PC-3 (cell line): ENCODE data around the gene INO80B. TPM values are rescaled to one million over a fixed set of nuclear protein-coding genes. Genes with fewer than 3 reads are reported as not detected.
"Not testable (repeated sequence)": the region's sequence is repeated elsewhere in the genome, so short reads cannot be mapped to it uniquely, and the experiment has no call there.

Experiments
- ATAC-seq: fragments of 200-7000 bp; cut with Tn5 transposase; 2 replicates; pipeline ENCODE4 v1.9.1; 2020; ENCODE audit warnings: mild to moderate bottlenecking, moderate library complexity
- BruUV-seq: library from RNA; stranded (reverse); fragments of 400-500 nt; replicated peaks from 2 replicates; lab custom pipeline; 2021; lab: Mats Ljungman, UMichigan
- CTCF ChIA-PET: fragments of 300-600 bp; sonication (Branson Sonifier 250); formaldehyde crosslinking; loops from one replicate; lab custom pipeline; 2022; ENCODE audit warnings: antibody characterized with exemption; lab: Charles Lee
- POLR2A ChIA-PET: fragments of 300-600 bp; sonication (Branson Sonifier 250); formaldehyde crosslinking; loops from one replicate; lab custom pipeline; 2022; ENCODE audit warnings: antibody characterized with exemption; ENCODE audit not compliant: unreplicated experiment; lab: Charles Lee
- DNase-seq: peaks from one replicate; pipeline ENCODE4 v3.0.0-alpha.2; 2015
- H2AFZ ChIP-seq: fragments of 300-600 bp; sonication (generic); 2 replicates; pipeline ENCODE4 v1.6.0; 2016; ENCODE audit warnings: antibody characterized with exemption, low read length
- H3F3A ChIP-seq: fragments of 300-600 bp; sonication (generic); one replicate; pipeline ENCODE4 v1.6.0; 2017; ENCODE audit warnings: antibody characterized with exemption, low read length, control low read depth, mild to moderate bottlenecking; ENCODE audit not compliant: unreplicated experiment
- H3K27ac ChIP-seq: fragments of 300-600 bp; sonication (generic); 2 replicates; pipeline ENCODE4 v1.5.1; 2016; ENCODE audit warnings: mild to moderate bottlenecking, low read length
- H3K27me3 ChIP-seq: fragments of 300-600 bp; sonication (generic); 2 replicates; pipeline ENCODE4 v1.6.1; 2016; ENCODE audit warnings: low read length, mixed read lengths
- H3K36me3 ChIP-seq: fragments of 300-600 bp; sonication (generic); 2 replicates; pipeline ENCODE4 v1.6.1; 2016; ENCODE audit warnings: low read depth, mixed run types, low read length, mixed read lengths
- H3K4me1 ChIP-seq: fragments of 300-600 bp; sonication (generic); 2 replicates; pipeline ENCODE4 v1.5.1; 2016; ENCODE audit warnings: low read length; ENCODE audit not compliant: insufficient read depth
- H3K4me2 ChIP-seq: fragments of 300-600 bp; sonication (generic); 2 replicates; pipeline ENCODE4 v1.6.0; 2016; ENCODE audit warnings: low read length
- H3K4me3 ChIP-seq: fragments of 300-600 bp; sonication (generic); 2 replicates; pipeline ENCODE4 v1.5.1; 2016; ENCODE audit warnings: mild to moderate bottlenecking, low read length, mixed read lengths
- H3K79me2 ChIP-seq: fragments of 300-600 bp; sonication (generic); 2 replicates; pipeline ENCODE4 v1.6.1; 2017; ENCODE audit warnings: low read length, mixed read lengths
- H3K9ac ChIP-seq: fragments of 300-600 bp; sonication (generic); 2 replicates; pipeline ENCODE4 v1.6.0; 2016; ENCODE audit warnings: mild to moderate bottlenecking, low read length
- H3K9me2 ChIP-seq: fragments of 300-600 bp; sonication (generic); replicated peaks from 2 replicates; pipeline ENCODE4 v1.6.1; 2016; ENCODE audit warnings: mixed run types, low read length, mixed read lengths
- H3K9me3 ChIP-seq: fragments of 300-600 bp; sonication (generic); 2 replicates; pipeline ENCODE4 v1.6.1; 2016; ENCODE audit warnings: low read length, mixed read lengths
- H4K20me1 ChIP-seq: fragments of 300-600 bp; sonication (generic); 2 replicates; pipeline ENCODE4 v1.6.1; 2016; ENCODE audit warnings: low read length, mixed read lengths
- CTCF ChIP-seq: fragments of 300-600 bp; sonication (generic); conservative IDR thresholded peaks from 2 replicates; pipeline ENCODE4 v1.5.1; 2017; ENCODE audit warnings: antibody characterized with exemption, low read depth, mild to moderate bottlenecking, low read length
- EZH2 ChIP-seq: fragments of 300-600 bp; sonication (generic); IDR thresholded peaks from one replicate; pipeline ENCODE4 v1.6.1; 2017; ENCODE audit warnings: antibody characterized with exemption, mild to moderate bottlenecking, low read length; ENCODE audit not compliant: unreplicated experiment
- EZH2phosphoT487 ChIP-seq: fragments of 300-600 bp; sonication (generic); IDR thresholded peaks from 2 replicates; pipeline ENCODE4 v1.6.1; 2018; ENCODE audit warnings: mild to moderate bottlenecking, antibody characterized with exemption, low read length, borderline replicate concordance
- intact Hi-C: fragments of 100-400 bp; cut with micrococcal nuclease; formaldehyde crosslinking; loops from 2 replicates; pipeline ENCODE4 v1.9.0; 2023
- total RNA-seq: library from RNA; depleted of rRNA; stranded (reverse); fragments of >200 nt; gene quantifications from 2 replicates; pipeline ENCODE4 v1.2.3, GENCODE V29; 2014

INO80B gene
- total RNA-seq, 1 experiment from 2014 or later: 26.2 TPM

GRCh38 chr2:74418312-74418711 is 36.6 kb upstream of the INO80B start:
- POLR2A ChIA-PET: no interaction called here
- ATAC-seq (no peak), DNase-seq (no peak)
- H3K27me3 ChIP-seq: no peaks in the 10 kb centered on the region
- no peaks in the 10 kb centered on the region for H4K20me1 ChIP-seq
- no peaks in the 10 kb centered on the region for H3K9me3 ChIP-seq
- H3K4me3 ChIP-seq: no peak overlapping the region
- no peak for TF ChIP-seq EZH2phosphoT487
- no peaks in the 10 kb centered on the region for H3F3A ChIP-seq
- H3K9me2 ChIP-seq: no peaks in the 10 kb centered on the region
- H3K4me2 ChIP-seq: no peak overlapping the region
- CTCF ChIA-PET: no interaction called here
- H2AFZ ChIP-seq: no peak overlapping the region
- H3K9ac ChIP-seq: no peak overlapping the region
- intact Hi-C loops: no loop called here
- no TSS peak for BruUV-seq
- no peak overlapping the region for H3K27ac ChIP-seq
- peaks cover 6% of the 10 kb centered on the region; the same call in 1 of the 2 replicates for H3K4me1 ChIP-seq
- no peaks in the 10 kb centered on the region for H3K79me2 ChIP-seq
- no peaks in the 10 kb centered on the region for H3K36me3 ChIP-seq

DNA sequence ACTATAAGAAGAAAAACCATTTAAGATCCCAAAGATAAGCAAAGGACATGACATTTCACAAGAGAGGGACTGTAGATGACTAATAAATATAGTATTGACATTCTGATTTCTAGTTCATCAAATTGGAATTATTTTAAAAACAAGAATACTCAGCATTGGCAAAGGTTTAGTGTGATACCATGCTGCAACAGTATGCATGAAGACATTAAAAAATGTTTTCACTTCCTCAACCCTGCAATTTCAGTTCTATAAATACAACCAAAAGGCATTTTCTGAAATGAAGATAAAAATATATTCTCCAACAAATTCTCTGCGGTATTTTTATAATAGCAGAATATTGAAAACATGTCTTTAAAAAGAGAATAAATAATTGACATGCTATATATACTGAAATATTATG is 35.5 kb upstream of the INO80B start:
- no peak for ATAC-seq
- Histone ChIP-seq H3K9me3 (no peaks in the 10 kb centered on the region), H3K27me3 (no peaks in the 10 kb centered on the region), H4K20me1 (no peaks in the 10 kb centered on the region), H3K4me1 (peaks cover 6% of the 10 kb centered on the region; the same call in 1 of the 2 replicates), H2AFZ (no peak overlapping the region), H3K4me3 (no peak overlapping the region), H3K79me2 (no peaks in the 10 kb centered on the region), H3F3A (no peaks in the 10 kb centered on the region), H3K9me2 (no peaks in the 10 kb centered on the region), H3K4me2 (no peak overlapping the region), H3K9ac (no peak overlapping the region), H3K27ac (no peak overlapping the region), H3K36me3 (no peaks in the 10 kb centered on the region)
- DNase-seq: no peak
- BruUV-seq: no TSS peak
- ChIA-PET CTCF (no interaction called here), POLR2A (no interaction called here)
- intact Hi-C loops: no loop called here
- no peak for TF ChIP-seq CTCF
- no peak for TF ChIP-seq EZH2phosphoT487
- no peak for TF ChIP-seq EZH2

- H3K36me3 ChIP-seq: no peaks in the 10 kb centered on the region; the same call in 1 of the 2 replicates
- no peak overlapping the region for H3K4me2 ChIP-seq
- CTCF ChIA-PET: no interaction called here
- DNase-seq (no peak), ATAC-seq (no peak)
- H3K27ac ChIP-seq: no peak overlapping the region
- no peaks in the 10 kb centered on the region for H3K9me2 ChIP-seq
- H3K9me3 ChIP-seq: no peaks in the 10 kb centered on the region
- POLR2A ChIA-PET: no interaction called here
- H2AFZ ChIP-seq: no peak overlapping the region
- no peaks in the 10 kb centered on the region for H4K20me1 ChIP-seq
- no peak overlapping the region for H3K9ac ChIP-seq
- no peaks in the 10 kb centered on the region for H3F3A ChIP-seq
- no peak overlapping the region for H3K4me3 ChIP-seq
- TF ChIP-seq EZH2: no peak
- no peak for TF ChIP-seq EZH2phosphoT487
- no peak for TF ChIP-seq CTCF
- H3K79me2 ChIP-seq: no peaks in the 10 kb centered on the region
- BruUV-seq: no TSS peak
- H3K4me1 ChIP-seq: peaks cover 6% of the 10 kb centered on the region; the same call in 1 of the 2 replicates
- H3K27me3 ChIP-seq: no peaks in the 10 kb centered on the region
- intact Hi-C loops: loop anchor here (2.0 kb wide), 1 partner anchor 21 kb away; the partner anchor contains the start of gene RTKN
Observed at GRCh38 chr2:74420006-74420405, 34.9 kb upstream of the INO80B start.

GRCh38 chr2:74420443-74421103 is 34.3 kb upstream of the INO80B start:
- H3K9me2 ChIP-seq, ATAC-seq, BruUV-seq, H4K20me1 ChIP-seq, DNase-seq, H3K36me3 ChIP-seq, POLR2A ChIA-PET, H3K9me3 ChIP-seq, H3K27me3 ChIP-seq, CTCF ChIA-PET, H3F3A ChIP-seq, H3K4me1 ChIP-seq, H3K79me2 ChIP-seq: not testable (repeated sequence)
- H2AFZ ChIP-seq: peak overlapping the region; percentile 99
- H3K27ac ChIP-seq: peak overlapping the region; percentile 49; the same call in 1 of the 2 replicates
- intact Hi-C loops: loop anchor here (2.0 kb wide), 1 partner anchor 20 kb away; the partner anchor contains the start of gene RTKN
- H3K4me3 ChIP-seq: peak overlapping the region; percentile 88
- H3K4me2 ChIP-seq: peak overlapping the region; percentile 99
- H3K9ac ChIP-seq: peak overlapping the region; percentile 57; the same call in 1 of the 2 replicates
